Measurements from ENCODE around the gene SLC16A10.
"Not testable (repeated sequence)": the region's sequence is repeated elsewhere in the genome, so short reads cannot be mapped to it uniquely, and the experiment has no call there.

Gene SLC16A10

DNA sequence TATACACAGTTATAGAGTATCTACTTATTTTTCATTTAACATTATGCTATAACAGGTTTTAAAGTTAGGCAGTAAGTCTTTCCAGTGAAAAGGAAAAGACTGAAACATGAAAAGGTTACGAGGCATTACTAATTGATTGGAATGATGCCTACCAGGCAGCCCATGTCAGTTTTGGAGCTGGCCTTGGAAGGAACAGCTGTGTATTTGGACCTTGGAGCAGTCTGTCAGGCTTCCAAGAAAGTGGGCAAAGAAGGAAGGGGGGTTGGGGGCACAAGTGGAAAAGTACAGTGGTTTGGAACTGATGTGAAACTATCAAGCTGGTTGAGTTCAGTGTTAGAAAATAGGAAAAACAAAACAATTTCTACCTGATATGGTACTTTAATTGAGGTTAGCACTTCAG, 41.7 kb downstream of the SLC16A10 start:
- DNase-seq (ENCODE audit: insufficient read length, low spot score) = no peak
- TF ChIP-seq SPI1 (IDR thresholded peaks at IDR 0.05; ENCODE audit: low read depth, low read length) (no peak), POLR2AphosphoS5 (IDR thresholded peaks at IDR 0.05; ENCODE audit: low read depth, low read length) (no peak), TAF1 (IDR thresholded peaks at IDR 0.05; ENCODE audit: low read depth, low read length) (no peak), POU2F2 (IDR thresholded peaks at IDR 0.05; ENCODE audit: low read depth, low read length) (no peak), POLR2A (IDR thresholded peaks at IDR 0.05; ENCODE audit: low read depth, low read length) (no peak), PAX5 (IDR thresholded peaks at IDR 0.05; ENCODE audit: insufficient read depth, low read length, severe bottlenecking) (no peak)
- no peak for FAIRE-seq

DNA sequence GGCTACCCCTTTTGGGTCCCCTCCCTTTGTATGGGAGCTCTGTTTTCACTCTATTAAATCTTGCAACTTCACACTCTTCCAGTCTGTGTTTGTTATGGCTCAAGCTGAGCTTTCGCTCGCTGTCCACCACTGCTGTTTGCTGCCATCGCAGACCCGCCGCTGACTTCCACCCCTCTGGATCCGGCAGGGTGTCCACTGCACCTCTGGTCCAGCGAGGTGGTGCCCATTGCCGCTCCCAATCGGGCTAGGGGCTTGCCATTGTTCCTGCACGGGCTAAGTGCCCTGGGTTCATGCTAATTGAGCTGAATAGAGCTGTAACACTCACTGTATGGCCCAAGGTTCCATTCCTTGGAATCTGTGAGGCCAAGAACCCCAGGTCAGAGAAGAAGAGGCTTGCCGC, 43.7 kb downstream of the SLC16A10 start:
- FAIRE-seq; DNase-seq (ENCODE audit: insufficient read length, low spot score): not testable (repeated sequence)

DNA sequence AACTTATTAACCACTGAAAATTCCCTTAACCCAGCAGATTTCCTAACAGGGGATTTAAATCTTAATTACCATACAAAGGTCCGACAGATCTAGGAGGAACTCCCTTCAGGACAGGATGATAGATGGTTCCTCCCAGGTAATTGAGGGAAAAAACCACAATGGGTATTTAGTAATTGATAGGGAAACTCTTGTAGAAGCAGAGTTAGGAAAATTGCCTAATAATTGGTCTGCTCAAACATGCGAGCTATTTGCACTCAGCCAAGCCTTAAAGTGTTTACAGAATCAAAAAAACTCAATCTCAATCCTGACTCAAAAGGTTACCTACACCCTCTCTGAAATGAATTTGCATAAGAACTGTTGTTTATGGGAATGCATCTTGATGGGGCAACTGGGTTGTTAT, 45.4 kb downstream of the SLC16A10 start:
- not testable (repeated sequence) for DNase-seq (ENCODE audit: insufficient read length, low spot score); FAIRE-seq

DNA sequence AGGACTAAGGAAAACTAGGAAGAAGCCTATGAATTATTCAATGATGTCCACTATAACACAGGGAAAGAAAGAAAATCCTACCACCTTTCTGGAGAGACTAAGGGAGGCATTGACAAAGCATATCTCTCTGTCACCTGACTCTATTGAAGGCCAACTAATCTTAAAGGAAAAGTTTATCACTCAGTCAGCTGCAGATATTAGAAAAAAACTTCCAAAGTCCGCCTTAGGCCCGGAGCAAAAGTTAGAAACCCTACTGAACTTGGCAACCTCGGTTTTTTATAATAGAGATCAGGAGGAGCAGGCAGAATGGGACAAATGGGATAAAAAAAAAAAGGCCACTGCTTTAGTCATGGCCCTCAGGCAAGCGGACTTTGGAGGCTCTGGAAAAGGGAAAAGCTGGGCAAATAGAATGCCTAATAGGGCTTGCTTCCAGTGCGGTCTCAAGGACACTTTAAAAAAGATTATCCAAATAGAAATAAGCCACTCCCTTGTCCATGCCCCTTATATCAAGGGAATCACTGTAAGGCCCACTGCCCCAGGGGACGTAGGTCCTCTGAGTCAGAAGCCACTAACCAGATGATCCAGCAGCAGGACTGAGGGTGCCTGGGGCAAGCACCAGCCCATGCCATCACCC, 47.0 kb downstream of the SLC16A10 start:
- not testable (repeated sequence) for DNase-seq (ENCODE audit: insufficient read length, low spot score)

DNA sequence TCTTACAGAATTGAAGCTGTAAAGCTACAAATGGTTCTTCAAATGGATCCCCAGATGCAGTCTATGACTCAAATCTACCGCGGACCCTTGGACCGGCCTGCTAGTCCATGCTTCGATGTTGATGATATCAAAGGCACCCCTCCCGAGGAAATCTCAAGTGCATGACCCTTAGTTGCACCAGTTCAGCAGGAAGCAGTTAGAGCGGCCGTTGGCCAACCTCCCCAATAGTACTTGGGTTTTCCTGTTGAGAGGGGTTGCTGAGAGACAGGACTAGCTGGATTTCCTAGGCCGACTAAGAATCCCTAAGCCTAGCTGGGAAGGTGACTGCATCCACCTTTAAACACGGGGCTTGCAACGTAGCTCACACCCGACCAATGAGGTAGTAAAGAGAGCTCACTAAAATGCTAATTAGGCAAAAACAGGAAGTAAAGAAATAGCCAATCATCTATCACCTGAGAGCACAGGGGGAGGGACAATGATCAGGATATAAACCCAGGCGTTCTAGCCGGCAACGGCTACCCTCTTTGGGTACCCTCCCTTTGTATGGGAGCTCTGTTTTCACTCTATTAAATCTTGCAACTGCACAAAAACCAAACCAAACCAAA, 50.3 kb downstream of the SLC16A10 start:
- not testable (repeated sequence) for FAIRE-seq; DNase-seq (ENCODE audit: insufficient read length, low spot score)

More for the DNA sequence above, 47.0 kb downstream of the SLC16A10 start:
- FAIRE-seq = not testable (repeated sequence)

DNA sequence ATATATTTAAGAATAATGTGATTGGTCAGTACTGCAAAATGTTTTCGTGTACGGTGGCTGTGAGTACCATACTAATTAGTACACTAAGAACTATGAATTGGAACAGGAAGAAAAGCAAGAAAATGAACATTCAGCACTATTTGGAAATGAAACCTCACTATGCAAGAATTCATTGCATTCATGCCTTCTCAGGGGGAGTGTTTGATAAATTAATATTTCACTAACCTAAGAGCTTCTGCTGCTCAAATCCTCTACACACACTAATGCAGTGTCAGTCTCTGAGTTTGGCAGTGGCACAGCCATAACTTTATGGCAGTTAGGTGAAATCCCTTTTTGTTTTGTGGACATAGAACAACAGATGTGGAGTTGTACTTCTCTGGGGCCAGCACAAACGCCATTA, 60.1 kb downstream of the SLC16A10 start:
- FAIRE-seq (no peak), DNase-seq (ENCODE audit: insufficient read length, low spot score) (no peak)
- TF ChIP-seq POLR2A (IDR thresholded peaks at IDR 0.05; ENCODE audit: low read depth, low read length) (no peak), PAX5 (IDR thresholded peaks at IDR 0.05; ENCODE audit: insufficient read depth, low read length, severe bottlenecking) (no peak), POLR2AphosphoS5 (IDR thresholded peaks at IDR 0.05; ENCODE audit: low read depth, low read length) (no peak), TAF1 (IDR thresholded peaks at IDR 0.05; ENCODE audit: low read depth, low read length) (no peak)

DNA sequence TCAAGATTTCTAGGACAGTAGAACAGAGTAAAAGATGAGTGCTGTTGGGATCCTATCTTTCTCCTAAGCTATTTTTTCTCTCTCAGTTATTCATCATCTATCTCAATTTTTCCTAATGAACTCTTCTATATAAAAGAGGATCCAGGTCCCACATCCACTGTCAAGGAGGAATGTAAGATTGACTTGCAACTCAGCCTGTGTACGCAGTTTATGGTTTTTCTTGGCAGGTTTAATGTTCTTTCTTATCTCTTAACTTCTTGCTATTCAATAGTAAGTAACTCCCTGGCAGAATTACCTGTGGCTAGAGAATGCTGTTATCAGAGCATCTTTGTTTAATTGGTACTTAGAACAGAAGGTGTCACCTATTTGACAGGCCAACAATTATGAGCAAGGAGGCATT, 60.8 kb downstream of the SLC16A10 start:
- FAIRE-seq = no peak
- DNase-seq (ENCODE audit: insufficient read length, low spot score) = no peak

DNA sequence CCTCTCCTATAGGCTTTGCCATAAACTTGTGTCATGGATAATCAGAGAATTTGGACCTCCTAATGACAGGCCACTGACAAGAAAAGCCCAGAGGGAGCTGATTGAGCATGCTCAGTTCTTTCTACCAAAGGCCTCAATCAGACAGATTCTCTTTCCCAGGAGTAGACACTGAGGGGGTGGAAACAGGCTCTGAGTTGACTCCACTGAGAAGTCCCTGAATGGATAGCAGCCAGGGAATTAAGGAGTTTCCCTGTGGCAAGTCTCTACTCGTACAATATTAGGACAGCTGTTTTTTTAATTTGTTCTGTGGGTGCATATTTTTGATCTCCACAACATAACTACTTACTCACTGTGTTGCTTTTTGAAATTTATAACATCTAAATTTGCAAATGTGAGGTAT, 63.3 kb downstream of the SLC16A10 start:
- DNase-seq (ENCODE audit: insufficient read length, low spot score) = no peak
- no peak for TF ChIP-seq POLR2A (IDR thresholded peaks at IDR 0.05; ENCODE audit: low read depth, low read length)
- TF ChIP-seq POLR2AphosphoS5 (IDR thresholded peaks at IDR 0.05; ENCODE audit: low read depth, low read length) = no peak
- TF ChIP-seq POU2F2 (IDR thresholded peaks at IDR 0.05; ENCODE audit: low read depth, low read length) = no peak
- no peak for FAIRE-seq

More for the DNA sequence above, 60.8 kb downstream of the SLC16A10 start:
- no peak for TF ChIP-seq POLR2AphosphoS5 (IDR thresholded peaks at IDR 0.05; ENCODE audit: low read depth, low read length)
- TF ChIP-seq POU2F2 (IDR thresholded peaks at IDR 0.05; ENCODE audit: low read depth, low read length) = no peak
- TF ChIP-seq SPI1 (IDR thresholded peaks at IDR 0.05; ENCODE audit: low read depth, low read length) = no peak
- no peak for TF ChIP-seq PAX5 (IDR thresholded peaks at IDR 0.05; ENCODE audit: insufficient read depth, low read length, severe bottlenecking)
- no peak for TF ChIP-seq POLR2A (IDR thresholded peaks at IDR 0.05; ENCODE audit: low read depth, low read length)
- no peak for TF ChIP-seq TAF1 (IDR thresholded peaks at IDR 0.05; ENCODE audit: low read depth, low read length)

DNA sequence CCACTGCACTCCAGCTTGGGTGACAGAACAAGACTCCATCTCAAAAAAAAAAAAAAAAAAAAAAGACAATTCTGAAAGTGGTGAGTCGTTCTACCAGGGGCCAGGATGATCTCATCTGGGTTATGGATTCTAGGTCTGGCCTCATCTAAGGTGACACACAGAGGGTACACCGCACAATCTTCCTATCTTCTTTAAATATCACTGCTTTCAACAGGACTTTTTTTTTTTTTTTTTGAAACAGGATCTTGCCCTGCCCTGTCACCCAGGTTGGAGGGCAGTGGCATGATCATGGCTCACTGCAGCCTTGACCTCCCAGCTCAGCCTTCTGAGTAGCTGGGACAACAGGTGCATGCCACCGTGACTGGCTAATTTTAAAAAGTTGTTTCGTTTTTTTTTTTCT, 67.7 kb downstream of the SLC16A10 start:
- no peak for FAIRE-seq
- no peak for TF ChIP-seq POLR2AphosphoS5 (IDR thresholded peaks at IDR 0.05; ENCODE audit: low read depth, low read length)
- TF ChIP-seq PAX5 (IDR thresholded peaks at IDR 0.05; ENCODE audit: insufficient read depth, low read length, severe bottlenecking) = no peak
- no peak for TF ChIP-seq POLR2A (IDR thresholded peaks at IDR 0.05; ENCODE audit: low read depth, low read length)
- TF ChIP-seq SPI1 (IDR thresholded peaks at IDR 0.05; ENCODE audit: low read depth, low read length) = no peak
- no peak for TF ChIP-seq TAF1 (IDR thresholded peaks at IDR 0.05; ENCODE audit: low read depth, low read length)
- TF ChIP-seq POU2F2 (IDR thresholded peaks at IDR 0.05; ENCODE audit: low read depth, low read length) = no peak
- DNase-seq (ENCODE audit: insufficient read length, low spot score) = no peak

DNA sequence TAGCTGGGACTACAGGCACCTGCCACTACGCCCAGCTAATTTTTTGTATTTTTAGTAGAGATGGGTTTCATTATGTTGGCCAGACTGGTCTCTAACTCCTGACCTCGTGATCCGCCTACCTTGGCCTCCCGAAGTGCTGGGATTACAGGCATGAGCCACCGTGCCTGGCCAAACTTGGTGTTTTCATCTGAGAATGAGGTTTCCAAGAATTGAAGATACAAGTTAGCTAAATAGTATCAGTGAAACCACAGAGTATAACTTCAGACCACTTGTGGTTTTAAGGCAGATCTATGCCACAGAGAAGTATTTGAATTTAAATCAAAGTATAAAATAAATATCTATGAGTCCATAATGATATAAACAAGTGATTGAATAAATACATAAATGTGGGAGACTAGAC, 70.1 kb downstream of the SLC16A10 start:
- no peak for DNase-seq (ENCODE audit: insufficient read length, low spot score)
- no peak for TF ChIP-seq POLR2A (IDR thresholded peaks at IDR 0.05; ENCODE audit: low read depth, low read length)
- no peak for TF ChIP-seq POU2F2 (IDR thresholded peaks at IDR 0.05; ENCODE audit: low read depth, low read length)
- TF ChIP-seq SPI1 (IDR thresholded peaks at IDR 0.05; ENCODE audit: low read depth, low read length) = no peak
- TF ChIP-seq PAX5 (IDR thresholded peaks at IDR 0.05; ENCODE audit: insufficient read depth, low read length, severe bottlenecking) = no peak
- no peak for TF ChIP-seq POLR2AphosphoS5 (IDR thresholded peaks at IDR 0.05; ENCODE audit: low read depth, low read length)
- TF ChIP-seq TAF1 (IDR thresholded peaks at IDR 0.05; ENCODE audit: low read depth, low read length) = no peak
- FAIRE-seq = no peak

DNA sequence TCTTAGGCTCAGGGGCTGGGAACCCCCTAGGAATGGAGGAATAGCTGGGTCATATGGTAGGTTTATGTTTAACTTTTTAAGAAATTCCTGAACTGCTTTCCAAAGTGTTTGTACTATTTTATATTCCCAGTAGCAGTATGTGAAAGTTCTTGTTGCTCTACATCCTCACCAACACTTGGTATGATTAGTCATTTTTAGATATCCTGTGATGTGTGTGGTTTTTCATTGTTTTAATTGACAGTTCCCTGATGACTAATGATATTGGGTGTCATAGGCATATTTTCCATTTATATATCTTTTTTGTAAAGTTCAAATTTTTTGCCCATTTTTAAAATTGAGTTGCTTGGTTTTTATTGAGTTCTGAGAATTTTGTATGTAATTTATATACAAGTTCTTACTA, 72.3 kb downstream of the SLC16A10 start:
- no peak for FAIRE-seq
- DNase-seq (ENCODE audit: insufficient read length, low spot score) = no peak
- TF ChIP-seq TAF1 (IDR thresholded peaks at IDR 0.05; ENCODE audit: low read depth, low read length) = no peak
- TF ChIP-seq POLR2AphosphoS5 (IDR thresholded peaks at IDR 0.05; ENCODE audit: low read depth, low read length) = no peak
- no peak for TF ChIP-seq POLR2A (IDR thresholded peaks at IDR 0.05; ENCODE audit: low read depth, low read length)
- no peak for TF ChIP-seq POU2F2 (IDR thresholded peaks at IDR 0.05; ENCODE audit: low read depth, low read length)
- TF ChIP-seq SPI1 (IDR thresholded peaks at IDR 0.05; ENCODE audit: low read depth, low read length) = no peak
- no peak for TF ChIP-seq PAX5 (IDR thresholded peaks at IDR 0.05; ENCODE audit: insufficient read depth, low read length, severe bottlenecking)
